Frontal cortex (tissue), 4 donors: ENCODE measurements around the gene CLPTM1L. TPM values are rescaled to one million over a fixed set of nuclear protein-coding genes. Genes with fewer than 3 reads are reported as not detected.
"Not testable (repeated sequence)": the region's sequence is repeated elsewhere in the genome, so short reads cannot be mapped to it uniquely, and the experiment has no call there.

Source experiments
- DNase-seq, 2 donors: peaks; one replicate each; pipeline ENCODE4 v3.0.0; 2012; ENCODE audit warnings: low spot score in 2 of 2
- FAIRE-seq: peaks from 2 replicates; lab custom pipeline; 2012; peaks lifted over from hg19 to GRCh38; lab: Jason Lieb, UNC
- total RNA-seq: library from RNA; depleted of rRNA; stranded (reverse); fragments of >200 nt; gene quantifications from one replicate; pipeline ENCODE4 v1.2.3, GENCODE V29; 2014
- donor health status: control.
- donor health status: control.
- donor health status: control.

CLPTM1L gene
- total RNA-seq, 1 donor from 2014 or later: 104 TPM

GRCh38 chr5:1282131-1282992, 62.5 kb downstream of the CLPTM1L start:
- DNase-seq (no peak), FAIRE-seq (no peak)

DNA sequence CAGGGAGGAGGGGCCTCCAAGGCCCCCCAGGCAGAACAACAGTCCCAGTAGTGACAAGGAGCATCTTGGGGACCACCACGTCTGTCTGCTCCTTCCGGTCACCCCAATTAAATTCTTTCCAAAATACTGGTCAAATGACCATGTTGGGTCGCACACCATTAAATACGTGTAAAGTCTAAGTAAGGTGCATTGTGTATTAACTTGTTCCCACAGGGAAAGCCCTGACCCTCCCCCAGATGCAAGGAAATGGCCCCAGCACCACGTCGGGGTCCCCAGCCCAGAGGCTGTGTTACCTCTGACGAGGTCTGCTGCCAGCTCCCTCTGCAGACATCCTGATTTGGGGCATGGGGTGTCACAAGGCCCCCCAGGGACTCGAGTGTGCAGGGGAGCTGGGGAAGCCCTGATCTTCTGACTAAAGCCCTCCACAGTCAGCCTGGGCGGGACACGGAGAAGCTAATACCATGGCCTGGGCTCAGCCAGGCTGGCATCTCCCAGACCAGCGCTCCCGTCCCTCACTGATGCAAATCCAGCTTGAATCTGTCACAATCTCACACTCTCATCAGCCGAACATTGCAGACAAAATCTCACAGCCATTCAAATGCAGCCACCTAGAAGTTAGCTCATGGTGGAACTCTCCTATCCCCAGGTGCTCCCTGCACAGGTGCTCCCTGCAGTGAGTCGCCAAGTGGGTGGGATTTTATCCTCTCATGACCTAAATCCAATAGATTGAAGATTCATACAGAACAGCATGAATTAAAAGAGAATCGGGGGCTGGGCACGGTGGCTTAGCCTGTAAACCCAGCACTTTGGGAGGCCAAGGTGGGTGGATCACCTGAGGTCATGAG, 63.6 kb downstream of the CLPTM1L start:
- FAIRE-seq (no peak), DNase-seq (no peak)

GRCh38 chr5:1280177-1281037, 64.5 kb downstream of the CLPTM1L start:
- DNase-seq: no peak
- FAIRE-seq: no peak

GRCh38 chr5:1279443-1280151, 65.3 kb downstream of the CLPTM1L start:
- DNase-seq (no peak), FAIRE-seq (no peak)

- no peak for DNase-seq
- FAIRE-seq: no peak
These were observed 66.0 kb downstream of the CLPTM1L start for GRCh38 chr5:1278656-1279442.

- FAIRE-seq: no peak
These were observed 66.7 kb downstream of the CLPTM1L start for GRCh38 chr5:1278216-1278615.

GRCh38 chr5:1277781-1278180, 67.1 kb downstream of the CLPTM1L start:
- DNase-seq: no peak

More at GRCh38 chr5:1278216-1278615, 66.7 kb downstream of the CLPTM1L start:
- DNase-seq: no peak

DNA sequence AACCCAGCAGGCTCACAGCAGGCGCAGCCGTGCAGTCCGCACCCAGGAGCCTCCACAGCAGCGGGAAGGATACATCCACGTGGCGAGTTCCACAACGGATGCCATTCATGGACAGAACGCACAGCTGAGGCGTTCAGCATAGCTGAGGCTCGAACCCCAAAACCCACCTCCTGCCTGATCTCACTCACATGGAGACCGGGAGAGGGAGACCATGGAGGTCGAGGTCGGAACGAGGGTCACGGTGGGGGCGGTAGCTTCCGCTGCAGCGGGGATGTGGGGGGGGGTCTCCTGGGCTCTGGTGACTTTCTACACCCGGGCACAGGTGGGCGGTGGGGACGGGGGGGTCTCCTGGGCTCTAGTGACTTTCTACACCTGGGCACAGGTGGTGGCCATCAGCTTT, 67.6 kb downstream of the CLPTM1L start:
- FAIRE-seq: no peak
- no peak for DNase-seq

More at GRCh38 chr5:1277781-1278180, 67.1 kb downstream of the CLPTM1L start:
- FAIRE-seq: no peak

GRCh38 chr5:1276930-1277329, 68.0 kb downstream of the CLPTM1L start:
- no peak for FAIRE-seq
- DNase-seq: no peak

GRCh38 chr5:1275397-1276391, 69.2 kb downstream of the CLPTM1L start:
- not testable (repeated sequence) for FAIRE-seq, DNase-seq

GRCh38 chr5:1274471-1274870, 70.4 kb downstream of the CLPTM1L start:
- DNase-seq (no peak), FAIRE-seq (no peak)

DNA sequence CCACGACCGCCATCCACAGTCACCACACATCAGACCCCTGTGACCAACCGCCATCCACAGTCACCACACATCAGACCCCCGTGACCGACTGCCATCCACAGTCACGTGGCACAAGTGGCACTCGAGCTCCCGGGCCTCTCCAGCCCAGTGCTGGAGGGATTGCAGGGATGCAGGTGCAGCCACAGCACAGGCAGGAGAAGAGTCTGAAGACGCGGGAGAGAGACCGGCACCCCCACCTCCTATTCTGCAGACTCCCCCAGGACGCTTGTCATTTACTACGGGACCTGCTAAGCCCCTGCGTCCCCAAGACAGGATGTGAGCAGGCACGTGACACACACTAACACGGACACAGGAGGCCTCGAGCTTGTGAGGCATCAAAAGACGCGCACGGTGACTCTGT, 71.2 kb downstream of the CLPTM1L start:
- no peak for DNase-seq
- no peak for FAIRE-seq

DNA sequence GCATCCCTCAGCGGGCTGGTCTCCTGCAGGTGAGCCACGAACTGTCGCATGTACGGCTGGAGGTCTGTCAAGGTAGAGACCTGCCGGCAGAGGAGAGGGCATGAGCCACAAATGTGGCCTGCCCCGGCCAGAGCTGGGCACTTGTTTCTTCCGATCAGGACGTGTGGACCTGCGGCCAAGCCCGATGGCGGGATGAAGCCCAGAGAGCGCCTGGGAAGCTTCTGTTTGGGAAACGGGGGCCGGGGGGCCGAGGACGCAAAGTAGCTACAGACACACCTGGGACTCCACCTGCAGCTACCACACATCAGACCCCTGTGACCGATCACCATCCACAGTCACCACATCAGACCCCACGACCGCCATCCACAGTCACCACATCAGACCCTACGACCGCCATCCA, 72.7 kb downstream of the CLPTM1L start:
- DNase-seq (no peak), FAIRE-seq (no peak)

GRCh38 chr5:1270933-1271914, 73.7 kb downstream of the CLPTM1L start:
- FAIRE-seq (no peak), DNase-seq (no peak)

DNA sequence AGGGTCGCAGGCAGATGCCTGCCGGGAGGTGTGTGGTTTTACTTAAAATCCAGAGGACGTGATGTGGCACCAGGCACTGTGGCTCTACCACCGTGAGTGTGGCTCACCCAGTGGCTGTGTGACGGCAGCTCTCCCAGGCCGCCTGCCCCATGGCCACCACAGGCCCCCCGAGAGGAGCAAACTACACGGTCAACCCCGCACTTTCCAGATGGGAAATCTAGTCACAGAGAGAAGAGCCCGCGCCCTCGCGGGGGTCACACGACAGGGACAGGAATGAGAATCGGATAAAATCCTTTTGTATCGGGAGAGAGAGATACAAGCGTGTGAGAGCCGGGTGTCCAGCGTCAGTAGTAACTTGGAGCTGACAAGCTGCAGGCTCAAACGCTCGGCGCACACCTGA, 74.5 kb downstream of the CLPTM1L start:
- FAIRE-seq (no peak), DNase-seq (no peak)

GRCh38 chr5:1268666-1269065, 76.2 kb downstream of the CLPTM1L start:
- no peak for DNase-seq
- no peak for FAIRE-seq
